ENCODE results near the gene TMEM204.
"Not testable (repeated sequence)": the region's sequence is repeated elsewhere in the genome, so short reads cannot be mapped to it uniquely, and the experiment has no call there.

DNA sequence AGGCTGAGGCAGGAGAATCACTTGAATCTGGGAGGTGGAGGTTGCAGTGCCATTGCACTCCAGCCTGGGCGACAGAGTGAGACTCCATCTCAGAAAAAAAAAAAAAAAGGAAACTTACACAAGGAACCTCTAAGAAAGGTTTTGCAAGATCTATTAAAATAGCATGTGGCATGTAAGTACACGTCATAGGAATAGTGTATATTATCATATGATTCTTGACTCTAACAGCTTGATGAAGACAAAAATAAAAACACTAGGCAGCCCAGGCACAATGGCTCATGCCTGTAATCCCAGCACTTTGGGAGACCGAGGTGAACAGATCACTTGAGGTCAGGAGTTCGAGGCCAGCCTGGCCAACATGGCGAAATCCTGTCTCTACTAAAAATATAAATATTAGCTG lies 62.0 kb downstream of the TMEM204 start:
- TF ChIP-seq, protein P1, sequence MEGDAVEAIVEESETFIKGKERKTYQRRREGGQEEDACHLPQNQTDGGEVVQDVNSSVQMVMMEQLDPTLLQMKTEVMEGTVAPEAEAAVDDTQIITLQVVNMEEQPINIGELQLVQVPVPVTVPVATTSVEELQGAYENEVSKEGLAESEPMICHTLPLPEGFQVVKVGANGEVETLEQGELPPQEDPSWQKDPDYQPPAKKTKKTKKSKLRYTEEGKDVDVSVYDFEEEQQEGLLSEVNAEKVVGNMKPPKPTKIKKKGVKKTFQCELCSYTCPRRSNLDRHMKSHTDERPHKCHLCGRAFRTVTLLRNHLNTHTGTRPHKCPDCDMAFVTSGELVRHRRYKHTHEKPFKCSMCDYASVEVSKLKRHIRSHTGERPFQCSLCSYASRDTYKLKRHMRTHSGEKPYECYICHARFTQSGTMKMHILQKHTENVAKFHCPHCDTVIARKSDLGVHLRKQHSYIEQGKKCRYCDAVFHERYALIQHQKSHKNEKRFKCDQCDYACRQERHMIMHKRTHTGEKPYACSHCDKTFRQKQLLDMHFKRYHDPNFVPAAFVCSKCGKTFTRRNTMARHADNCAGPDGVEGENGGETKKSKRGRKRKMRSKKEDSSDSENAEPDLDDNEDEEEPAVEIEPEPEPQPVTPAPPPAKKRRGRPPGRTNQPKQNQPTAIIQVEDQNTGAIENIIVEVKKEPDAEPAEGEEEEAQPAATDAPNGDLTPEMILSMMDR (IDR thresholded peaks at IDR 0.05; ENCODE audit: low read depth, low read length), result not testable (repeated sequence)
- TF ChIP-seq EZH2phosphoT487 (IDR thresholded peaks at IDR 0.05; ENCODE audit: low read depth), result not testable (repeated sequence)
